H7 (cell line): ENCODE measurements around the gene WNT7B. TPM values are rescaled to one million over a fixed set of nuclear protein-coding genes. Genes with fewer than 3 reads are reported as not detected.

Experiments used
- DNase-seq: peaks from one replicate; pipeline ENCODE4 v3.0.0; 2012
- H3K27me3 ChIP-seq: 2 replicates; pipeline ENCODE4 v1.6.0; 2011; ENCODE audit warnings: mild to moderate bottlenecking, low read length; ENCODE audit not compliant: control insufficient read depth, insufficient read depth
- H3K36me3 ChIP-seq: replicated peaks from 2 replicates; pipeline ENCODE4 v1.5.1; 2011; ENCODE audit warnings: low read length; ENCODE audit not compliant: control insufficient read depth, insufficient read depth
- H3K4me3 ChIP-seq: 2 replicates; pipeline ENCODE4 v1.5.1; 2011; ENCODE audit warnings: low read depth, mild to moderate bottlenecking, control low read depth, low read length, moderate library complexity; ENCODE audit not compliant: insufficient read depth
- total RNA-seq: library from RNA; depleted of rRNA; stranded (reverse); fragments of >200 nt; shearing (Covaris generic); gene quantifications from 2 replicates; pipeline ENCODE4 v1.2.3, GENCODE V29; 2014

WNT7B gene
- total RNA-seq, 1 experiment from 2014 or later, result 0.10 TPM

GRCh38 chr22:45964372-45964771 is 12.6 kb downstream of the WNT7B start:
- DNase-seq, result no peak
- Histone ChIP-seq H3K4me3 (no peak overlapping the region), H3K27me3 (no peaks in the 10 kb centered on the region), H3K36me3 (no peaks in the 10 kb centered on the region)

- H3K27me3 ChIP-seq, result no peaks in the 10 kb centered on the region
- DNase-seq, result no peak
- no peak overlapping the region for H3K4me3 ChIP-seq
- no peaks in the 10 kb centered on the region for H3K36me3 ChIP-seq
These were observed 13.1 kb downstream of the WNT7B start for GRCh38 chr22:45963821-45964220.

DNA sequence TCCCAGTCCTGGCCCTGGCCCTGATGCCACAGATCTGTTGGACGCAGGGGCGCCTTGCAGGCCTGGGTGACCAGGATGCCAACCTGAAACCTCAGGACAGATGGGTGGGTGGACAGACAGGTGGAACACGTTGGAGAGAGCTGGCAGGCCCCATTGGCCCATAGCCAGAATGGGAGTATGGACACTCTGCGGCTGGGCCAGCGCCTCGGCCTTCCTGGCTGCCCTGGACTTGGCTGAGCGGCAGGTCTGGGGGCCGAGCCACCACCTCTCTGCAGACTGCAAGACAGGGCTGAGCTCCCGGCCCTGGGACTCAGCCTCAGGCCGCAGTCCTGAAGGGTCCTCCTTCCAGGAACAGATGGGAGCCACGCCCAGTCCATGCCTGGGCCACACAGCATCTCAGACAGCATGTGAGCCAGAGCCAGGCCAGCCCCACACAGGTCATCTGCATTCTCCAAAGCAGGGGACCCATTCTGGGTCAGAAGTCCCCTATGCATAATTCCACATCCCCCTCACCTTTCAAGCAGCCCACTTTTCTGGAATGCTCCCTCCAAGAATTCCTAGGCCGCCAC is 14.1 kb downstream of the WNT7B start:
- no peaks in the 10 kb centered on the region for H3K36me3 ChIP-seq
- no peak overlapping the region for H3K4me3 ChIP-seq
- DNase-seq, result no peak
- H3K27me3 ChIP-seq, result no peaks in the 10 kb centered on the region

GRCh38 chr22:45962434-45962718 is 14.6 kb downstream of the WNT7B start:
- Histone ChIP-seq H3K36me3 (no peaks in the 10 kb centered on the region), H3K27me3 (no peaks in the 10 kb centered on the region), H3K4me3 (no peak overlapping the region)
- no peak for DNase-seq

DNA sequence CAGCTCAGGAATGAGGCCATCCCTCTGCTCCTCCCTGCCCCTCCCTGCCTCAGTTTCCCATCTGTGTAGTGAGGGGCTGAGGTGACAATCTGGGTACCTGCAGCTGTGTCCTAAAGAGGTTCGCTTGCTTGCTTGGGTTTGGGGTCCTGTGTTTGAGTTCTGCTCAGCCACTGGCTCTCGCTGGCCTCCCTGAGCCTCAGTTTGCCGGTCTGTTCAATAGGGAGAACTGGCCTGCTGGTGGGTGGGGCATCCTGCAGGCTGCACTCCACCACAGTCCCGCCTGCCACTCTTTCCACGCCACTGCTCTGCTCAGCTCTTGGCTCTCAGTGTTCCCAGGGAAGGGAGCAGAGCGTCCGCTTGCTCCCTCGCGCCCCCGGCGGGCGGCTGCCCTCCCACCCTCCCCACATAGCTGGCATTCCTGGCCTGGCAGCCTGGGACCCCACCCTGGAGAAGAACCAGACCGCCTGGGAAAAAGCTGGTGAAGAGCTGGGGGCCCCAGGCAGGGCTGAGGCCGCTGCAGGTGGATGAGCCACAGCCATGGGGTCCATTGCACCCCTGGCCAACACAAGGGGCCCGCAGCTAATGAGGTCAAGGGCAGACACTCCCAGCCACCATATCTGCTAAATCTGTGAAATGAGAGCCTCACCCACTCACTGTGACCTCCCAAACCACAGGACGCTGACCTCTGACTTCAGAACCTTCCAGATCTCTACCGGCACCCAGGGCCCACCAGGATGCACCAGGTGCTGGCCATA is 15.1 kb downstream of the WNT7B start:
- Histone ChIP-seq H3K27me3 (no peaks in the 10 kb centered on the region), H3K4me3 (no peak overlapping the region), H3K36me3 (no peaks in the 10 kb centered on the region)
- no peak for DNase-seq

DNA sequence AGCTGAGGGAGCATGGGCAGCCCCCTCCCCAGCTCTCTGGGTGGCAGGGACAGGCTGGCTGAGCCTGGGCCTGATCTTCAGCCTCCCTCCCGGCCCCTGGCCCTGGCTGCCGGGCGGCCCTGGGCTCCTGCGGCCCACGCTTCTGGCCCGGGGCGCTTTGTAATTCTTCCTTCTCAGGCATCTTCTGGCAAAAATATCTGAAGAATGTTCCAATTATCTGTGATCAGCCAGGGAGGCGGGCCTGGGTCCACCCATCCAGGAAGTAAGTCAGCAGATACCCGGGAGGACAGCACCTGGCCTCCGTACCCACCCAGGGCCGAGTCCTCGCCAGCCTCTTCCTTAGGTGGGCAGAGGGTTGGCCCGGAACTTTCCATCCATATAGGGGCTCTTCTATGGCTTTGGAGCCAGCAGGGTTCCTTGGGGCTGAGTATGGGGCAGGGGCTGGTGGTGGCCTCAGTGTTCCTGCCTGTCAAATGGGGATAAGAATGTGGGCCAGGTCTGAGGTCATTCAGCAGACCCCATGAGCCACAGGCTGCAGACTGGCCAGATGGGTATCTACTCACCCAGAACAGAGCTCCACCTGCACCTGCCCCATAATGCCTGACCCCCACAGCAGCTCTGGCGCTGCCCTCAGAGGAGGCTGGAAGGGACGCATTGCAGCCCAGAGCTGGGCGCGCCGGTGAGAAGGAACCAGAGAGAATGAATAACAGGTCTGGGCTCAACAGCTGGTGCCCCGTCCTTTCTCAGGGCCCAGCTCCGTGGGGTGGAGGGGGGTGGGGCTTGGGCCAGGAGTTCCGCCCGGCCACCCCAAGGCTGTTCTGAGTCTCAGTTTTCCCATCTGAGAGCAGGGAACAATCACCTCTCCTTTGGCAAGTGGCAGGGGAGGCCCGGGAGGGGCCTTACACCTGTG is 16.2 kb downstream of the WNT7B start:
- no peaks in the 10 kb centered on the region for H3K36me3 ChIP-seq
- no peaks in the 10 kb centered on the region for H3K27me3 ChIP-seq
- no peak overlapping the region for H3K4me3 ChIP-seq
- DNase-seq, result peak; percentile 78

GRCh38 chr22:45959719-45960476 is 17.1 kb downstream of the WNT7B start:
- Histone ChIP-seq H3K27me3 (no peaks in the 10 kb centered on the region), H3K36me3 (no peaks in the 10 kb centered on the region), H3K4me3 (no peak overlapping the region)
- DNase-seq, result peak; percentile 68

- Histone ChIP-seq H3K27me3 (no peaks in the 10 kb centered on the region), H3K36me3 (no peaks in the 10 kb centered on the region), H3K4me3 (no peak overlapping the region)
- no peak for DNase-seq
These were observed 18.0 kb downstream of the WNT7B start for GRCh38 chr22:45958971-45959370.

DNA sequence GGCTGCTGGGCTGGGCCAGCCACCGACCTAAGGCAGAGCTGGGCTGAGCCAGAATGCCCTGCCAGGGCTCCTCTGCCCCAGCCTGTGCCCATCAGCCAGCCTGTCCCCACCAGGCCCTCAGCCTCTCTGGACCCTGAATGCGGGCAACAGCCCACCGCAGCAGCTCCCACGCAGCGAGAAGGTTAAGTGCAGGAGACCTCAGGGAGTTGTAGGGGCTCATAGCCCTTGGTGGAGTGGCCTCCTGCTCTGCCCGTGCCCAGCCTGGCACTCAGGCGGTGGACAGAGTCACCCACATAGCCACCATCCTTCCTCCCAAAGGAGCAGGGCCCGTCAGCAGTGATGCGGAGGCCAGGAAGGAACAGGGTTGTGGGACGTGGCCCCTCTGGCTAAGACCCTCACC is 19.1 kb downstream of the WNT7B start:
- Histone ChIP-seq H3K27me3 (no peaks in the 10 kb centered on the region), H3K4me3 (no peak overlapping the region), H3K36me3 (no peaks in the 10 kb centered on the region)
- DNase-seq, result no peak

- DNase-seq, result no peak
- Histone ChIP-seq H3K27me3 (no peaks in the 10 kb centered on the region), H3K36me3 (no peaks in the 10 kb centered on the region), H3K4me3 (no peak overlapping the region)
These were observed 23.8 kb downstream of the WNT7B start for GRCh38 chr22:45953178-45953577.

DNA sequence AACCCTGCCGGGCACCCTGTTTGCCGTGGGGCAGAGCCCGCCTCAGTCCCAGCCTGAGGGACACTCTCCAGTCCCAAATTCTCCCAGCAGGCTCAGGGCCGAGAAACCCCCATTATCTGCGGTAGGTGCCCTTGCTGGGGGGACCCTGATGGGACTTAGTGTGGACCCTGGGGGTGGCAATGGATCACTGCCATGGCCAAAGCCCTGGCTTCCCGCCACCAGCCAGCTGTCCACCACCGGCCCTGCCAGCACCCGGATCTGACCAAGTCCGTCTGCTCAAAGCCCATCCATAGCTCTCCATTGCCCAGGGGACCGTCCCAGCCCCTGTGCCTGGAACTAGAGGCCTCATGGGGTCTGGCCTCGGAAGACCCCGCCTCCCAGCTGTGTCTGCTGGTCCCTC is 24.4 kb downstream of the WNT7B start:
- no peak for DNase-seq
- no peaks in the 10 kb centered on the region for H3K36me3 ChIP-seq
- no peaks in the 10 kb centered on the region for H3K27me3 ChIP-seq
- H3K4me3 ChIP-seq, result no peak overlapping the region

- H3K4me3 ChIP-seq, result no peak overlapping the region
- no peaks in the 10 kb centered on the region for H3K27me3 ChIP-seq
- DNase-seq, result no peak
- no peaks in the 10 kb centered on the region for H3K36me3 ChIP-seq
These were observed 24.8 kb downstream of the WNT7B start for GRCh38 chr22:45952151-45952550.

DNA sequence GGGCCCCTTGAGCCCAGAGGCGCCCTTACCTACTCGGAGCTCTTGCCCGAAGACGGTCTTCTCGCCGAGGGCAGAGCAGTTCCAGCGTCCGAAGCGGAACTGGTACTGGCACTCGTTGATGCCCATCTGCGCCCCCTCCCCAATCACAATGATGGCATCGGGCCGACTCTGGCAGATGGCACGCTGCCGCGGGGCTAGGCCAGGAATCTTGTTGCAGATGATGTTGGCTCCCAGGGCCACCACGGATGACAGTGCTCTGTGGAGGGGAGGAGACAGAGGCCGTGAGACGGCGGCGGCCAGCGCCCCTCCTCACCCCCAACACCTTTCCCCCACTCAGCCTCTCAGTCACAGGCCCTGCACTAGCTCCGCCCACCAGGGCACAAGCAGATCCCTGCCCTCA is 27.1 kb downstream of the WNT7B start:
- Histone ChIP-seq H3K36me3 (no peaks in the 10 kb centered on the region), H3K27me3 (no peaks in the 10 kb centered on the region), H3K4me3 (no peak overlapping the region)
- no peak for DNase-seq

DNA sequence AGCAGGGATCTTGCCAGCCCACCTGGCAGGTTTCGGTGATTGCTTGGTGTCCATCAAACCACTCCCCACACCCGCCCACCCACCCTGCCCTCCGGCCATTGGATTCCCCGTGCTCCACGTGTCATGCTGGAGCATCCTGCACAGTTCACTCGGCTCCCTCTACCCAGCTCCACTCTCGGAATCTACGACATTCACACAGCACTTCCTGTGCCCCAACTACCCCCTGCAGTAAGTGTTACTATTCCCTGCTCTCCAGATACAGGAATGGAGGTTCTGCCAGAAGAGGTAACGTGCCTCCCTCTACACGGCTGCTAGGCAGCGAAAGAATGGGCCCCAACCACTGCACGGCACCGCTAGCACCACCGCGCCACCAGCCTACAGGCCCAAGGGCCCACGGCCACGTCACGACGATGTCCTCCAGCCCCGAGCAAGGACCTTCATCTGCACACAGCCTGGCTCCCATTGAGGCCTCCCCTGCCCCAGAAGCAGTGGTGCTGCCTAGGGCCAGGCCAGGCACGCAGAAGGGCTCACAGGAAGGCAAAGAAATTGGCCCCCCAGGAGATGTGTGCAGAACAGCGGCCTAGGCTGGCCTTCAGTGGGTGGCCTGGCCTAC is 27.6 kb downstream of the WNT7B start:
- no peak for DNase-seq
- Histone ChIP-seq H3K4me3 (no peak overlapping the region), H3K36me3 (no peaks in the 10 kb centered on the region), H3K27me3 (no peaks in the 10 kb centered on the region)
